CD4-positive, alpha-beta T cell treated with Interleukin-4 for 4 hours (primary cell): ENCODE data around the gene NKX1-1.
"Not testable (repeated sequence)": the region's sequence is repeated elsewhere in the genome, so short reads cannot be mapped to it uniquely, and the experiment has no call there.

Experiments used
- DNase-seq: peaks from one replicate; pipeline ENCODE4 v3.0.0-alpha.2; 2020

The NKX1-1 gene

DNA sequence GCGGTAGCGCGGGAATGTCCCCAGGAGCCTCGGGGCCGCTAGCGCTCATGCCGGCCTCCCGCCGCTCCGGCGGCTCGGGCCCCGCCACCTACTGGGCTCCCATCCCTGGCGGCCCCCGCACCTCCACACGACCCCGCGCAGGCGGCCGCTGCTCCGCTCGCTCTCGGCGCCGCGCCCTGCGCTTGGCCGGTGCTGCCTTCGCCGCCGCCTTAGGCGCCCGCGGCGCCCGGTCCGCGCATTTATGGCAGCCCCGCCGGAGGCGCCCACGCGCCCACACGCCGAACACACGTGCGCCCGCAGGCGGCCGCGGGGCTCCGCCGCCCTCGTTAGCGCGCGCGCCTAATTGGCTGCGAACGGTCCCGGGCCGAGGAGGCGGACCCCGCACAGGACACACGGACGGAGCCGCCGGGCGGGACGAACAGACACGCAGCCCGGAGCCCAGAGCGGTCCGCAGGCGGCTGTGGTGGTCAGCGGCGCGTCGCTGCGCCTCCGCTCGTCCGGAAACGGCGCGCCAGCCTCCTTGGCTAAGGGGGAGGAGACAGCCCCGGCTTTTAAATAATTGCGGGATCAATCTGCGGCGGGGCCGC lies at the start of gene NKX1-1:
Gene NKX1-1, minus strand, starts transcription at position 49 of the 587 bp plus-strand sequence. Its CDS starts 0 bp downstream, at position 49.
- DNase-seq, result no peak

DNA sequence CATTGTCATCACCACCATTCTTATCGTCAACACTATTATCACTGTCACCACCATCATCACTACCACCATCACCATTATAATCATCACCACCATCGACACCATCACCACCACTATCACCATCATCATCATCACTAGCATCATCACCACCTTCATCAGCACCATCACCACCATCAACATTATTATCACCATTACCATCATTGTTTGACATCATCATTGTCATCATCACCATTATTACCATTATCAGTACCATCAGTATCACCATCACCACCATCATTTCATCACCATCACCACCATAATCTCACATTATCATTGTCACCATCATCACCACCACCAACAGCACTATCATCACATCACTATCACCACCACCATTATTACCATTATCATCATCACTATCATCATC lies 47.5 kb upstream of the NKX1-1 start:
- DNase-seq, result no peak

GRCh38 chr4:1452431-1453051 lies 46.3 kb upstream of the NKX1-1 start:
- no peak for DNase-seq

GRCh38 chr4:1451752-1452122 lies 45.5 kb upstream of the NKX1-1 start:
- no peak for DNase-seq

- no peak for DNase-seq
These were observed 45.0 kb upstream of the NKX1-1 start for GRCh38 chr4:1451106-1451751.

DNA sequence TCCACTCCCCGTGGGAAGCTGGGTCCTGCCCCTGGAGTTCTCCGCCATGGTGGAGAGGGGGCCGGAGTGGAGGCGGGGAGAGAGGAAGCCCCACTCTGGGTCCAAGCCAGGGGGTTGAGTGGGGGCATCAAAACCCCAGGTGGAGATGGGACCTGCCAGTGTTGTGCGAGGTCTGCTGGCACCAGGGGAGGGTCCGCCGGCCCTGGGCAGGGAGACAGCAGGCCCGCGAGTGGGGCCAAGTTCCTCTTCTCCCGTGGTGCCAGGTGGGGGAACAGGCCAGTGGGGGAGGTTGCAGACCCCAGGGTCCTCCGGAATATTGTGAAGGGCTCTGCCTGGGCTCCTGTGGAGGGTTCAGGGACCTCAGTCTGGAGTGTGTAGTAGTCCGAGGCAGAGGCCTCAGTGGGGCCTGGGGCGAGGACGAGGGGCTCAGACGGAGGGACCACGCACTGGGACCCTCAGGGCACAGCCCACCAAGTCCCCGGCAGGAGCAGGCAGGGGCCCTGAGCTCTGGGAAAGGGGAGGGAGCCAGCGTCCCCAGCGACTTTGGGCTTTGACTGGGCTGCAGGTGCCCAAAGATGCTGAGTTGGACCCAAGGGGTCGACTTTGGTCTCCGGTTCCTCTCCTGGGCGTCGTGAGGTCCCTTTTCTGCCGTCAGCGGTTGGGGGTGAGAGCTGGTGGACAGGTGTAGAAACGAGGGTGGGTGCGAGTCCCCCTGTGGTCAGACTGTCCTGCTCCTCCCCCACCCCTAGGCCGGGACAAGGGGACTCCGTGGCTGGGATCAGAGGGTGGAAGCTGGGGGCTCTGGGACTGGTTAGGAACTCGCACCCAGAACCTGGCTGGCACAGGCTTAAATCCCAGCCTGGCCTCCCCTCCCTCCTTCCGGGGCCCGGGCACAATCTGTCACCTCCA lies 43.8 kb upstream of the NKX1-1 start:
- DNase-seq, result no peak

DNA sequence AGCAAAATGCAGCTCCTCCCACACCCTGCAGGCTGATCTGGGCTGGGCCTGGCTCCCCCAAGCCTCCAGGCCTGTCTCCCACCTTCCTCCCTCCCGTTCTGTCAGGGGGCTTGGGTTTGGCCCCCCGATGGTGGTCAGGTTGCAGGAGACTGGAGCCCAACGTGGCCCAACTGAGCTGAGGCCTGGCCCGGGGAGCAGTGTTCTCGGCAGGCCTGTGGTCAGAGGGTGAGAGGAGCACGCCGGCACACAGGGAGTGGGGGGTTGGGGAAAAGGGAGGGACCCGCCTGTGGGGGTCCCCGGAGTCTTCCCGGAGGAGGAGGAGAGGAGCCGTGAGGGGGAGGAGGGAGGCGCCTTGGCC lies 43.2 kb upstream of the NKX1-1 start:
- DNase-seq, result no peak

DNA sequence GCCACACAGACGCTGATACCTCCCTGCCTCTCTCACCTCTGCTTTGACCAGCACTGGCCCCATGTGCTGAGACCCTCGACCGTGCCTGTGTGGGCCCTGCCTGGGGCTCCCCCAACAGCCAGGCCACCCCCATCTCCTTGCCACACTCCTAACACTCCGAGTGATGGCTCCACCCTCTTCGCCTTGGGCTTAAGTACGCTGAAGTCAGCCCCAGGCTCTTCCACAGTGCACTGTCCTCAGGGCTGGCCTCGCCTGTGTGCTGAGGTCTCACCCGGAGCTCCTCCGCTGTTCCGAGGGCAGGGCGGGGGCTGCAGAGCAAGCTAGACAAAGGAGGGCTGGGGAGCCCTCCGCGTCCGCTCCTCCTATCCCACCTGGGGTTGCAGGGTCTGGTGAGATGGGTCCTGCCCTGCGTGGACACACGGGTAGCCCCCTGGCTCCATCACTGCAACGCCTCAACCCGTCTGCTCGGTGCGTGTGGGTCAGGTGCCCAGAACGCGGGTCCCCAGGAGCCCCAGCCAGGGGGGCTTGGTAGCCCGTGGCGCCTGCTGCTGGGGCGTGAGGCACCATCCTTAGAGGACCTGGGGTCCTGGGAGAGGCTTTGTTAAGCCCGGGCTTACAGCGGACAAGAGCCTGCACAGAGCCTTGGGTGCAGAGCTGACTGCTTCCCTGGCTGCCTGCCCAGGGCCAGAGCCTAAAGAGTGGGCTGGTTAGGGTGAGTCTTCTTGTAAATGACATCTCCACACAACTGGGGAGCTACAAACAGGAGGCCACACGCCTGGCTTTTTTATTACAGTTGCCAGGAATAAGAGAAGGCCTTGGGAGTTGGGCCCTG lies 42.6 kb upstream of the NKX1-1 start:
- no peak for DNase-seq

DNA sequence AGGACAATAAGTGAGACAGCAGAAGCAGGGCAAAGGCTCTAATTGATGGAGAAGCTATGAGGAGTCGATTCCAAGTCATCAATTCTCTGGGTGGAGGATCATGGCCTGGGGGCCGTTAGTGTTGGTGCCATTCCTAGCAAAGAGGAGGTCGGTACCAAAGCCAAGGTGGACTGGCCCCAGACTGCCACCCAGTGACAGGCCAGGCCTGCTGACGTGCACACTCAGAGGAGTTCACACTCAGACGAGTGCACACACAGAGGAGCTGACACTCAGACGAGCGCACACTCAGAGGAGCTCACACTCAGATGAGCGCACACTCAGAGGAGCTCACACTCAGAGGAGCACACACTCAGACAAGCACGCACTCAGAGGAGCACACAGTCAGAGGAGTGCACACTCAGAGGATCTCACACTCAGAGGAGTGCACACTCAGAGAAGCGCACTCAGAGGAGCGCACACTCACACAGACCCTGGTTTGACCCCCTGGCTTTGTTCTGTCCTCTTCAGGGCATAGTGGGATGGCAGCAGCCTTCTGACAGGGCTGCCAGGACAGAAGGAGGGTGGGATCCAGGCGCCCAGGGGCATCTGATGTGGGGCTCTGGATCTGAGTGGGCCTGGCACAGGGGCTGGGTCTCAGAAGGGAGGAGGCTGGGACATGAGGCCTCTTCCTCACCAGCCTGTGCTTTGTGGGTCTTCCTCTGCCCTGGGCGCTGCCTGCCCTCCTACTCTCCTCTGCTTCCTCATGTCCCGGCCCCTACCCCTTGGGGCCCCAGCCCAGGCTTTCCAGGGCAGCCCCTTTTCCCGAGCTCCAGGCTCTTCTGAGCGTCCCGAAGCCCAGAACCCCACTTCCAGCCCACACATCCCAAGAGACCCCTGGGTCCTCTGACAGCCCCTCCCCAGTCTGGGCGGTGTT lies 41.7 kb upstream of the NKX1-1 start:
- no peak for DNase-seq

DNA sequence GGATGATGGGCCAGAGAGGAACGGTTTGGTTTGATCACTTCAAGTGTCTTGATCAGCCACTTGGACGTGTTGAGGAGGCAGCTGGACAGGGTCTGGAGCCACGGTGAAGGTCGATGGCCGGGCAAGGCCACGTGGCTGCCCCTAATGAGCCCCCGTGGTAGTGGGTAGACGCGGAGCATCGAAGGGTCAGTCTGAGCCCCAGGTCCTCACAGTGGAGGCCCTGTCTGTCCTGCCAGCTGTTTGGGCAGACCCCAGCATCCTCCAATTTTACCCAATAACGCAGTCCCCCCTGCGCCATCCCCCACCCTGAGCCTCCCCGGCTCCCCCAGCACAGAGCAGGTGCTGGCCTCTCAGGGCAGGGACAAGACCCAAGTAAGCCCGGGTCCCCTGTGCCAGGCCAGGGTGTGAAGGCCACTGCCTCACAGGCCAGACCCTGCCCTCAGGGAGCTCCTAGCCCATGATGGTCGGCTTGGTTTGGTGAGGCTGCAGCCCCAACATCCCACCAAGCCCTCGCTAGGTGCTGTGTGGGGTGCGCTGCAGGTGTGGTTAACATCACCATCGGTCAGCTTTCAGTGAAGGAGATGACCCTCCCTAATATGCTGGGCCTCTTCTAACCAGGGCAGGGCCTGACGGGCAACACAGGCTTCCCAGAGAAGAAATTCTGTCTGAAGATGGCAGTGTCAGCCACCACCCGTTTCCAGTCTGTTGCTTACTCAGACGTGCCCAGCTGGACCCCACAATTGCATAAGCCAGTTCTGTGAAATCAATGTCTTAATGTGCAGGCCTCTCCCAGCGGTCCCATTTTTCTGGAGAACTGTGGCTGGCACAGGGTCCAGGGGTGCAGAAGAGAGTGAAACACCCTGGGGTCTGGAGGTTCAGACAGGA lies 40.5 kb upstream of the NKX1-1 start:
- no peak for DNase-seq

DNA sequence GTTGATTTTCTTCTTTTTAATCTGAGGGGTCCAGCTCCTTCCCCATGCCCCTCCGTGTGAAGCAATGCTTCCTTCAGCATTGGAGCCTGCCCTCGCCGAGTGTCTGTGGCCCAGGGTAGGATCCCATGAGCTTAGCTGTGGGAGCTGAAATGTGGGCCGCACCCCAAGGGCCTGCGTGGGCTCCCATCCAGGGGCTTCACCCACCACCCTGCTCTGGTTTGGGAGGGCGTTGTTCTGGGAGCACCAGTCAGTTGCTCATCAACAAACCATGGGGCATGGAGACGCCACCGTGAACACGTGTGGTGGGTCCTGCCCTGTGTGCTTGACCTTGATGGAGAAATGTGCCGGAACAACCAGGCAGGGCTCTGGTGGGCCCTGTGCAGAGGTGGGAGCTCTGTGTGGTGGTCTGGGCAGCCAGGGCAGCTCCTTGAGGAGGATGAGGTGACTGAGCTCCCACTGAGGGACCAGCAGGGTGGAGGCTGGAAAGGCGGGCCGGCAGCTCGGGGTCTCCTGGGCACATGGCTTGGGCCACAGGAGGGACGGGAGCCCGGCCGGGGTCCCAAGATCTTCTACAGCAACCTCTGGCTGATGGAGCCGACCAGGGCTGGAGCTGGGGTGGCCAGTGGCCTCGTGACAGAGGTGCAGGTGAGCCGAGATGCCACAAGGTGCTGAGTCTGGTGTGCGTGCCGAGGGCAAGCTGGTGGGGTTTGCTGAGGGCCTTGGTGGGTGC lies 39.6 kb upstream of the NKX1-1 start:
- DNase-seq, result no peak

DNA sequence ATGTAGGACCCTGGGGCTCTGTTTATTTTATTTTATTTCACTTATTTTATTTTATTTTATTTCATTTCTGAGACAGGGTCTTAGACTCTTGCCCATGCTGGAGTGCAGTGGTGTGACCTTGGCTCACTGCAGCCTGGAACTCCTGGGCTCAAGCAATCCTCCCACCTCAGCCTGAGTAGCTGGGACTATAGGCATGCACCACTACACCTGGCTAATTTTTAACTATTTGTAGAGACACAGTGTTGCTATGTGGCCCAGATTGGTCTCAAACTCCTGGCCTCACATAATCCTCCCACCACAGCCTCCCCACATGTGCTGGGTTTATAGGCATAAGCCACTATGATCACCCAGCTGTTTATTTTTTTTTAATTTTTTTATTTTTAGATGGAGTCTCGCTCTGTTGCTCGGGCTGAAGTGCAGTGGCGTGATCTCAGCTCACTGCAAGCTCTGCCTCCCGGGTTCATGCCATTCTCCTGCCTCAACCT lies 37.5 kb upstream of the NKX1-1 start:
- not testable (repeated sequence) for DNase-seq

DNA sequence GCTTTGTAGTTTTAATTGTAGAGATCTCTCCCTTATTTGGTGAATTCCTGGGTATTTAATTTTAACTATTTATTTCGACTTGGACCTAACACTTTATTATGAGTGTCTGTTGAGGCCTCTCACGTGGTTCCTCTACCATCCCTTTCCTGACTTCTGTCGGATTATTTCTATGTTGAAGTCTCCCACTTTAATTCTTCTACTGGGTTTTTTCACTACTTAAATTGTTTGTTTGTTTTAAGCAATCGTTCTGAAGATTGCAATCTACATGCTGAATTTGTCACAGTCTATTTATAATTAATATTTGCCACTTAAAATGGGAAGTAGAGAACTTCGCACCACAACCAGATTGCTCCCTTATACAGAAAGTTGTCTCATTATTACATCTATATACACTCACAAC lies 20.8 kb upstream of the NKX1-1 start:
- DNase-seq, result no peak

- DNase-seq, result no peak
These were observed 15.4 kb upstream of the NKX1-1 start for GRCh38 chr4:1421657-1422056.

DNA sequence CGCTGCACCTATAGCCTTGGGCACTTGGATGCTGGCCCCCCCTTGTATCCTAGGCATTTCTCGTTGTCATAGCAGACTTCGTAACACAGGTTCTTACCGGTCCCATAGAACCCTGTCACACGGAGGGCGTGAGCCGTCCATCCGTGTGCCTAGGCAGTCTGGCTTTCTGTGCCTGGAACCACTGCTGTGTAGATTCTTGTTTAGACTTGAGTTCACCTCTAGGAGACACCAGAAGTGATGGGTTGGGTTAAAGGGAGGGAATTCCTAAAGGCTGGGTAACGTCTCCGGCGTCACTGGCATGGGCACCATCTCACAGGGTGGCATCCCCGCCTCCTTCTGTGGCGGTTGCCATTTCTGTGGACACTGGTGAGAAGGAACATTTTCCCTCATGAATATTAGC lies 13.5 kb upstream of the NKX1-1 start:
- no peak for DNase-seq

DNA sequence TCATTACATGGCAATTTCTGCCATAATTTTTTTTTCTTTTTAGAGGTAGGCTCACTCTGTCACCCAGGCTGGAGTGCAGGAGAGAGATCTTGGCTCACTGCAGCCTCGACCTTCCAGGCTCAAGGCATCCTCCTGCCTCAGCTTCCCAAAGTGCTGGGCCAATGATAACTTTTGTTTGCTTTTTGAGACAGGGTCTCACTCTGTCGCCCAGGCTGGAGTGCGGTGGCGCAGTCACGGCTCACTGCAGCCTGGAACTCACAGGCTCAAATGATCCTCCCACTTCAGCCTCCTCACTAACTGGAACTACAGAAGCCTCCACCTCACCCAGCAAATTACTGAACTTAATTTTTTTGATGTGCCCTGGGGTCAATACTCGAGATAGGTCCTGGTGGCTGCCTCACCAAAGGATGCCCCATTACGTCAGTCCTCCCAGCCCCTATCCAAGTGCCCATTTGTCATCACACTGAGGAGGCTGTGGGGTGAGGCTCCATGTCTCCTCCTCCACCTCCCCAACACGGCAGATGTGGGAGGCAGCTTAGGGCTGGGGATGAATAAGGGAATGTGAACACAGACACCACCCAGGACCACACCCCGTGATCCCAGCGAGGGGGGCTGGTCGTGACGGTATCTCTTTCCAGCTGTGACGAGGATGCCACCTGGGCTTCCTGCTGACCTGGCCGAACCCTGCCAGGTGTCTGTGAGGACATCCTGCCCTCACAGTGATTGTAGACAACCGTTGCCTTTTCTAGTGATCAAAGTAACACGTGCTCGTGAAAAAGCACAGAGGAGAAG lies 12.4 kb upstream of the NKX1-1 start:
- DNase-seq, result no peak

DNA sequence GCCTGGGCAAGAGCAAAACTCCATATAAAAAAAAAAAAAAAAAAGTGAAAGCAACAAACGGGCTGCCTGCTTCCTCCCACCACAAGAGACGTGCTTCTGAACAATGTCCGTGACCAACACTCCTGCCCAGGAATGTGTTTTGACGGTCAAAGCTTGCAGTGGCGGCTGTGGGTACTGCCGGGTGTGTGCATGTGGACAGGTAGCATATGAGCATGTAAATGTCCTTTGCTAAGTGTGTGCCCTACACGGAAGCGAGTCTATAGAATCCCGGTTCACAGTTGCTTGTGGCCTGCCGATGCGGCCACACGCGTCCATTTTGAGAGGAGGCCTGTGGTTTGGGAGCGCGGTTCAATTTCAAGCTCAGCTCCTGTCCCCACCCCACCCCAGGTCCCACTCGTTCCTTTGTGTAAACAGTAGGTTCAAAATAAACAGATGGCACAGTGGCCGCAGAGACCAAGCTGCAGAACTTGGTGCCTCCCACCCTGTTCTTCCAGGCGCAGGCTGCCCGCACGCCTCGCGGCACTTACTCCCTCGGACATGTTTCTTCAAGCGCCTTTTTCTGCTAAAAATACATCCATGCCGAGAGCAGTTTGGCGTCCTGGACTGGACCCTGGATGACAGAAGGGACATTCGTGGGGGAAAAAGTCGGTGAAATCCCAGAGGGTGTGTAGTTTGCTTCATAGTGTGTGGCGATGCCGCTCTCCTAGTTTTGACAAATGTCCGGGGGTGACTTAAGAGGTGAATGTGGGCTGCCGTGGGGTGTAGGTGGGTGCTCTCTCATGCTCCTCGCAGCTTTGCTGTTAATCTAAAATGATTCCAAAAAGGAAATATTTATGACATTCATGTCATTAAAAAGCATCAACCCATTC lies 11.5 kb upstream of the NKX1-1 start:
- no peak for DNase-seq

- DNase-seq, result no peak
These were observed 10.7 kb upstream of the NKX1-1 start for GRCh38 chr4:1416948-1417260.
